T-helper 1 cell treated with Interleukin-12 subunit alpha and Interleukin-12 subunit beta and Interleukin-4 antibody, amounts not matched to agents 30 μg/mL and 1 μg/mL, for 36 hours (primary cell): ENCODE data around the gene PTCD1.

ENCODE experiments used
- H3K27ac Mint-ChIP-seq: one replicate; pipeline ENCODE4 v1.8.0; 2021; ENCODE audit warnings: mild to moderate bottlenecking, mixed read lengths
- H3K27me3 Mint-ChIP-seq: one replicate; pipeline ENCODE4 v1.8.0; 2021; ENCODE audit warnings: low read depth, mixed read lengths
- H3K36me3 Mint-ChIP-seq: one replicate; pipeline ENCODE4 v1.8.0; 2021; ENCODE audit warnings: low read depth, mixed read lengths
- H3K4me1 Mint-ChIP-seq: one replicate; pipeline ENCODE4 v1.8.0; 2021; ENCODE audit warnings: low read depth, mixed read lengths
- H3K4me3 Mint-ChIP-seq: one replicate; pipeline ENCODE4 v1.8.0; 2021; ENCODE audit warnings: mild to moderate bottlenecking, moderate library complexity, mixed read lengths
- H3K9me3 Mint-ChIP-seq: one replicate; pipeline ENCODE4 v1.8.0; 2021; ENCODE audit warnings: mixed read lengths

PTCD1 gene

GRCh38 chr7:99408379-99409191, 30.0 kb downstream of the PTCD1 start, which contains the start of the genes BUD31 and PDAP1:
Gene BUD31 (plus strand): TSS chr7:99408969. CDS start chr7:99411093, 2,124 bp downstream.
Gene PDAP1 (minus strand): TSS chr7:99408597. CDS start chr7:99408548, 49 bp downstream.
- H3K27me3 Mint-ChIP-seq, result no peaks in the 10 kb centered on the region
- peaks cover 40% of the 10 kb centered on the region for H3K4me1 Mint-ChIP-seq

DNA sequence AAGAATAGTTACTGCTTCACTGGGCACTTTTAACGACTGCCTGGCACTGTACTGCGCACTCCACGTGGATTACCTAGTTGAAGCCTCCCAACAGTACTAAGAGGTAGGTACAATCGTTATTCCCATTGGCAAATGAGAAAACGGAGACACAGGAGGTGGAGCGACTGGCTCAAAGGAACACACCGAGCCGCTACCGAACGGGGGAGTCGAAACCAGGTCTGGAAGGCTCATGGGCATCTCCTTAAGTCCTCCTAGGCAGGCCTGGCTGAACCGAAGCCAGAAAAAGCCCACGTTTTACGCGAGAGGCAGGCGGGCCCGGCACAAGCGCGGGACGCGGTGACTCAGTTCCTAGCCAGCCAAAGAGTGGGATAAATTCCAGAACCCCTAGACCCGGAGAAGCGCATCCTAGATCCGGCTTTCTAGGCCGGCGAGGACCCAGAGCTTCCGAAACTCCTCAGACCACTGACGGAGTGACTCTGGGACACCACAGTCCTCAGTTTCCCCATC, 30.7 kb downstream of the PTCD1 start:
- no peaks in the 10 kb centered on the region for H3K27me3 Mint-ChIP-seq
- peak overlapping the region; percentile 100 for H3K4me3 Mint-ChIP-seq
- peaks cover 36% of the 10 kb centered on the region for H3K36me3 Mint-ChIP-seq
- H3K4me1 Mint-ChIP-seq, result peaks cover 37% of the 10 kb centered on the region
- H3K27ac Mint-ChIP-seq, result peak overlapping the region; percentile 94
- no peaks in the 10 kb centered on the region for H3K9me3 Mint-ChIP-seq

More at GRCh38 chr7:99408379-99409191, 30.0 kb downstream of the PTCD1 start, which contains the start of the genes BUD31 and PDAP1:
- H3K27ac Mint-ChIP-seq, result peak within 1 kb of the TSS; percentile 94
- no peaks in the 10 kb centered on the region for H3K9me3 Mint-ChIP-seq
- H3K4me3 Mint-ChIP-seq, result peak within 1 kb of the TSS; percentile 100
- H3K36me3 Mint-ChIP-seq, result peaks cover 34% of the 10 kb centered on the region

- Mint-ChIP-seq H3K4me3 (peak overlapping the region; percentile 100), H3K4me1 (peaks cover 37% of the 10 kb centered on the region), H3K27me3 (no peaks in the 10 kb centered on the region), H3K36me3 (peaks cover 35% of the 10 kb centered on the region), H3K9me3 (no peaks in the 10 kb centered on the region), H3K27ac (peak overlapping the region; percentile 94)
Measured at GRCh38 chr7:99406557-99406956, 32.0 kb downstream of the PTCD1 start.

GRCh38 chr7:99404977-99405320, 33.6 kb downstream of the PTCD1 start:
- Mint-ChIP-seq H3K4me1 (peaks cover 26% of the 10 kb centered on the region), H3K4me3 (no peak overlapping the region), H3K27me3 (no peaks in the 10 kb centered on the region), H3K36me3 (peaks cover 32% of the 10 kb centered on the region), H3K9me3 (no peaks in the 10 kb centered on the region), H3K27ac (no peak overlapping the region)

- H3K27me3 Mint-ChIP-seq, result no peaks in the 10 kb centered on the region
- H3K4me1 Mint-ChIP-seq, result peaks cover 23% of the 10 kb centered on the region
- no peak overlapping the region for H3K4me3 Mint-ChIP-seq
- H3K9me3 Mint-ChIP-seq, result no peaks in the 10 kb centered on the region
- no peak overlapping the region for H3K27ac Mint-ChIP-seq
- peaks cover 30% of the 10 kb centered on the region for H3K36me3 Mint-ChIP-seq
Measured at GRCh38 chr7:99404235-99404976, 34.2 kb downstream of the PTCD1 start.

DNA sequence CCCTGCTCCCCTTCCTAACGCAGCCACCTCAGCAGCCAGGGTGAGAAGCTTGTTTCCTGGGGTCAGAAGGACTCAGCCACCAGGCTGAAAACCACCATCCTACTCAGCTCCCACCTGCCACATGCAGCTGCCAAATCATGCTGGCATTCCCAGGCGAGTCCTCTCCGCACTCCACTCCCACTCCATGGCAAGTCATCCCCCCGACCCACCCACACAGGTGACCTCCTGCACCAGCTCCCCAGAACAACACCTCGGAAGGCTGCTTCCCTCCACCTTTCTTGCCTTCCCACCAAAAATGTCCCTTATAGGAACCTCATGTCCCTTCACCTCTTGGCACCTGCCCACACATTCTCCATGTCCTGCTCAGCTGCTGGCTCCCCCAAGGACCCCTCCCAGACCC, 34.8 kb downstream of the PTCD1 start:
- no peak overlapping the region for H3K4me3 Mint-ChIP-seq
- peaks cover 23% of the 10 kb centered on the region for H3K4me1 Mint-ChIP-seq
- peak overlapping the region; percentile 3 for H3K27ac Mint-ChIP-seq
- peaks cover 28% of the 10 kb centered on the region for H3K36me3 Mint-ChIP-seq
- H3K27me3 Mint-ChIP-seq, result no peaks in the 10 kb centered on the region
- H3K9me3 Mint-ChIP-seq, result no peaks in the 10 kb centered on the region

DNA sequence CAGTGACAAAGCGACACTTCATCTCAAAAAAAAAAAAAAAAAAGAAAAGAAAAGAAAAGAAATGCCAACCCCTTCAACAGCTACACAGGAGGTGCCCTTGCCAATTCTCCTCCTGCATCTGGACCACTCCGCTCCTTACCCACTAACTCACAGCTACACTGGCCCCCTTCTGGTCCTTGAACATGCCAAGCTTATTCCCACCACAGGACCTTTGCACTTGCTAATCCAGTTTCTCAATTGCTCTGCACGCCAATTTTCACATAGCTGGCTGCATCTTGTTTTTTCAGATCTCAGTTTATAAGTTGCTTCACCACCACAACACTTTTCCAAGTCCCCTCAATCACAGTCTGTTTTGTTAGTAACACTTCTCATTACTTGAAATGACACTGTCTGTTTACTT, 35.7 kb downstream of the PTCD1 start:
- peaks cover 35% of the 10 kb centered on the region for H3K36me3 Mint-ChIP-seq
- no peaks in the 10 kb centered on the region for H3K9me3 Mint-ChIP-seq
- no peaks in the 10 kb centered on the region for H3K27me3 Mint-ChIP-seq
- H3K27ac Mint-ChIP-seq, result no peak overlapping the region
- peaks cover 31% of the 10 kb centered on the region for H3K4me1 Mint-ChIP-seq
- no peak overlapping the region for H3K4me3 Mint-ChIP-seq

DNA sequence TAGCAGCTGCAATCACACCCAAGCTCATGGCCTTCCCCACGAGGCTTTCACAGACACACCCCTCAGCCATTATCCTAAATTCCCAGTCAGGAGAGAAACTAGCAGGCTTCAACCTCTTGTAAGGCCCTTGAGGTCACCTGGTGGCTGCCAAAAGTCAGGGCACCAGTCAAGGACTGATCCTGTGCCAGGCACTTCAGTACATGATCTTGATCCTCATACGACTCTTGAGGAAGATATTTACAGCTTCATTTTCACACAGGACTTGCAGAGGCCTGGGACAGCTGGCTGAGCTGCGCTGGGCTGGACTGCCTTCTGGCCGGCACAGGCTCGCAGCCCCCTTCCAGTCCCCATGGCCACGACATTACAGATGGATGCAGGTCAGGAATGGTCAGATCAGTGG, 39.0 kb downstream of the PTCD1 start:
- Mint-ChIP-seq H3K9me3 (no peaks in the 10 kb centered on the region), H3K4me3 (no peak overlapping the region), H3K27me3 (no peaks in the 10 kb centered on the region), H3K36me3 (peaks cover 45% of the 10 kb centered on the region), H3K27ac (peak overlapping the region; percentile 36), H3K4me1 (peaks cover 19% of the 10 kb centered on the region)

DNA sequence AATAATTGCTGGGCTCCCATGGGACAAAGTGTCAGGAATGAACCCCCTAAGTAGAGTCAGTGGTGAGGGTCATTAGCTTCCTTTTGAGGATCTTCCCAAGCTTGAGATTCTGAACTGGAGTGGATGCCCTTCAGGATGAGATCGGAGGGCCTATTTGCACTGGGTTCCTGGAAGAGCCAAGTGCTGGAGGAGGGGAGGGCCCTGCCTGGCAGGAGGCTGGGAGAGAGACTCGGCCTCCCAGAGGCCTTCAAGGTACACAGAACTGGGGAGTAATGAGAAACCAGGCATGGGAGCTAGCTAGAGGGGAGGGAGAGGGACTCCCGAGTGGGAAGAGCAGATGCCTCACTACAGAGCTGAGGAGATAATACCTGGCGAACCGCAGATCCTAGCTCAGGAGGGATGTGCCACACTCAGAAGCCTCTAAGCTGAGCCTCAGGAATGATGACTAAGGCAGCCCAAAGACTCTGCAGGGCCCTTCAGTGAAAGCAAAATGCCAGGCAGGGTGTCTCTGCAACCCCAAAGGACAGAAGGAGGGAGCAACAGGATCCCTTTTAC, 39.6 kb downstream of the PTCD1 start:
- H3K4me1 Mint-ChIP-seq, result peaks cover 18% of the 10 kb centered on the region
- no peak overlapping the region for H3K4me3 Mint-ChIP-seq
- peak overlapping the region; percentile 82 for H3K27ac Mint-ChIP-seq
- peaks cover 45% of the 10 kb centered on the region for H3K36me3 Mint-ChIP-seq
- no peaks in the 10 kb centered on the region for H3K27me3 Mint-ChIP-seq
- H3K9me3 Mint-ChIP-seq, result no peaks in the 10 kb centered on the region

DNA sequence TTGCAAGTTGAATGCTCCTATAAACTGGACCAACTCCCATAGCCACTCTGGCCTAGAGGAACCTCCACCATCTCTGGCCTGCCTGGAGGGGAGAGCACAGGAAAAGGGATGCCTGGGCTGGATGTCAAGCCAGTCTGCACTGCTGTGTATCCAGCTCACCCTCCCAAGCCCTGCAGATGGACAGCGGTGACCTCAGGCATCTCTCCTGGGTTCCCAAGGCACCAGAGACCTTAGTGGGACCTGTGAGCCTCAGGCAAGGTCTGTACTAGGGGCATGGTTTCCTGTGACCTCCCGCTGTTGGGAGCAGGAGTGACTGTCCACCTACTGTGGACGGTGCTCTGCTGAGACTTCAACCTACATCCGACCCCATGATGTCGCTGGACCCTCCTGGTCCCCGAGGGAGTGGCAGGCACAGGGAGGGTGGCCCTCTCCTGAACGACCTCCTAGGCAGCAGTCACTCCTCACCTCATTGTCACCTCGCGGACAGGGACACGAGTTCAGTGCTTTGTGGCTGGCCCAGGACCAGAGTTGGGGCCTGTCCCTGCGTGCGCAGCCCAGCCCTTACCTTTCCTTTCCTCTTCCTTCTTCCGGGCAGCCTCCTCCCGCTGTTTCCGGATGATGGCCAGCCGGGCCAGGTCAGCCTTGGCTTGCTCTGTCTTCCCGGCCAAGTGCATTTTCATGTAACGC, 41.2 kb downstream of the PTCD1 start:
- peaks cover 23% of the 10 kb centered on the region for H3K4me1 Mint-ChIP-seq
- H3K27ac Mint-ChIP-seq, result peak overlapping the region; percentile 38
- no peaks in the 10 kb centered on the region for H3K27me3 Mint-ChIP-seq
- no peak overlapping the region for H3K4me3 Mint-ChIP-seq
- H3K9me3 Mint-ChIP-seq, result no peaks in the 10 kb centered on the region
- peaks cover 46% of the 10 kb centered on the region for H3K36me3 Mint-ChIP-seq

DNA sequence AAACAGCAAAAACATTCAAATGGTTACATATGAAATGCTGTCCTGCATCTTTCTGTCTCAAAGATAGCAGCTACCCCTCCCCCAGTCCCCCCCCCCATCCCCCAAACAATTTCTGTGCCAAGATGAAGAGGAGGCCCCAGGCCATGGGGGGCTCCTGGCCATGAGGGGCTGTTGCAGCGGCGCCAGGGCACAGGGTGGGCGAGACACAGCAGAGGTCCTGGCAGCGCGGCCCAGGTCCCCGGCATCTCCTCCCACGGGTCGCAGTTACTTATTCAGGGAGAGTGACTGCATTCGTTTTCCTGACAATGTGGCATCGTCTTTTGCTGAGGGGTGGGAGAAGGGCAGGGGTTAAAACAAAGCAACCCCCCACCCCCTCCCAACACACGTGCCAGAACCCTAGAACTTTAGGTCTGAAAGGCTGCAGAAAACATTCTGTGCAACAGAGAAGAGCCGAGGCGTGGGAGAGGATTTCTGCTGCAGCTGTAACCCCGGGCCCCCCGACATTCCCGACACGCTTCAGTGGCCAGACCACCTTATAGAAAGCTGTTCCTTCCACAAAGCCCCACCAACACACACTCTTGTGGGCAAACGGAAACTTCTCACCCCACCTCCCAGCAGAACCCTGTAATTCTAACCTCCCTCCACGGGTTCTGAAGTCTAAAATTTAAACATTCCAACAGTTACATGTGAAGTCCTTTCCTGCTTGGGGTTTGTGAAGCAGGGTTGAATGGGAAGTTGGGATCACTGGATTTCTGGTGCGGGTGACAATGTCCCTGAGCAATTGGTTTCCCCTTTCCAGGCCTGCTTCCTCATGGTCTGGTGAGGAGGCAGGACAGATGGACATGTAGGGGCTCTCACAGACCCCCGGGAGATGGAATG, 41.9 kb downstream of the PTCD1 start:
- Mint-ChIP-seq H3K4me1 (peaks cover 26% of the 10 kb centered on the region), H3K27me3 (no peaks in the 10 kb centered on the region), H3K4me3 (no peak overlapping the region), H3K9me3 (no peaks in the 10 kb centered on the region), H3K36me3 (peaks cover 50% of the 10 kb centered on the region), H3K27ac (peak overlapping the region; percentile 9)

DNA sequence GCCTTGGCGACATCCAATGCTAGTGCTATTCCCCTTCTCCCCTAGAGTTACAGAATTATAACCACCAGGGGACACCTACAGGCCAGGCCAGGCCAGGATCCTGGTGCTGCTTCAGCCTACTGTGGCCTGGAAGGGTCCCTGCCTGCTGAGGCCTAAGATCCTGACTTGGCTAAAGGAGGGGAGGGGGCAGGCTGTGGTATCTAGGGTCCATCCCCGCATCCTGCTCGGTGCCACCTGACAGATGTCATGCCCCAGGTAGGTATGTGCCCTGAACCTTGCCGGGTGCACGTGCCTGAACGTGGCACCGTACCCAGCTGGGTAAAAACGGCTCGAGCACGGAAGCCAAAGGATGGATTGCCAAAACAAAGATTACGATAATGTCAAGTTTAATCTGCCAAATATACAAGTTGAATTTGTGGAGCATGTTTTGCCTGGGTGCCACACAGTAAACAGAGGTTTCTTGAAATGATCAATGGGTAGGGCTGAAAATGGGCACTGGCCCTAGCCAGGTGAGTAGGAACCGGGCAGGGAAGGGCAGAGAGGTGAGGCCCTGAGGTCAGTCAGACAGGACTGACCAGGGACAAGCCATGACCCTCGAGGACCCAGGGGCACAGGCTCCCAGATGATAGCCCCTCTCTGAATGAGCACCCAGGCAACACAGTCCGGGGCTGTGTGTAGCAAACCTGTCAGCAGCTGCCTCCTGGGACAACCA, 42.8 kb downstream of the PTCD1 start:
- Mint-ChIP-seq H3K4me3 (no peak overlapping the region), H3K27ac (no peak overlapping the region), H3K9me3 (no peaks in the 10 kb centered on the region), H3K4me1 (peaks cover 26% of the 10 kb centered on the region), H3K27me3 (no peaks in the 10 kb centered on the region), H3K36me3 (peaks cover 46% of the 10 kb centered on the region)

- Mint-ChIP-seq H3K27me3 (no peaks in the 10 kb centered on the region), H3K36me3 (peaks cover 49% of the 10 kb centered on the region), H3K4me3 (no peak overlapping the region), H3K27ac (peak overlapping the region; percentile 41), H3K9me3 (no peaks in the 10 kb centered on the region), H3K4me1 (peaks cover 26% of the 10 kb centered on the region)
Measured at GRCh38 chr7:99394188-99394502, 44.5 kb downstream of the PTCD1 start.
